Effector CD4-positive, alpha-beta T cell (primary cell): ENCODE results near the gene OR56A1. TPM values are rescaled to one million over a fixed set of nuclear protein-coding genes. Genes with fewer than 3 reads are reported as not detected.
"Not testable (repeated sequence)": the region's sequence is repeated elsewhere in the genome, so short reads cannot be mapped to it uniquely, and the experiment has no call there.

Experiments used
- DNase-seq: peaks from one replicate; pipeline ENCODE4 v3.0.0-alpha.2; 2020
- total RNA-seq: gene quantifications from one replicate; lab custom pipeline; 2026; lab: John Stamatoyannopoulos, UW

OR56A1 gene, protein sequence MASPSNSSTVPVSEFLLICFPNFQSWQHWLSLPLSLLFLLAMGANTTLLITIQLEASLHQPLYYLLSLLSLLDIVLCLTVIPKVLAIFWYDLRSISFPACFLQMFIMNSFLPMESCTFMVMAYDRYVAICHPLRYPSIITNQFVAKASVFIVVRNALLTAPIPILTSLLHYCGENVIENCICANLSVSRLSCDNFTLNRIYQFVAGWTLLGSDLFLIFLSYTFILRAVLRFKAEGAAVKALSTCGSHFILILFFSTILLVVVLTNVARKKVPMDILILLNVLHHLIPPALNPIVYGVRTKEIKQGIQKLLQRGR
- total RNA-seq = not detected

DNA sequence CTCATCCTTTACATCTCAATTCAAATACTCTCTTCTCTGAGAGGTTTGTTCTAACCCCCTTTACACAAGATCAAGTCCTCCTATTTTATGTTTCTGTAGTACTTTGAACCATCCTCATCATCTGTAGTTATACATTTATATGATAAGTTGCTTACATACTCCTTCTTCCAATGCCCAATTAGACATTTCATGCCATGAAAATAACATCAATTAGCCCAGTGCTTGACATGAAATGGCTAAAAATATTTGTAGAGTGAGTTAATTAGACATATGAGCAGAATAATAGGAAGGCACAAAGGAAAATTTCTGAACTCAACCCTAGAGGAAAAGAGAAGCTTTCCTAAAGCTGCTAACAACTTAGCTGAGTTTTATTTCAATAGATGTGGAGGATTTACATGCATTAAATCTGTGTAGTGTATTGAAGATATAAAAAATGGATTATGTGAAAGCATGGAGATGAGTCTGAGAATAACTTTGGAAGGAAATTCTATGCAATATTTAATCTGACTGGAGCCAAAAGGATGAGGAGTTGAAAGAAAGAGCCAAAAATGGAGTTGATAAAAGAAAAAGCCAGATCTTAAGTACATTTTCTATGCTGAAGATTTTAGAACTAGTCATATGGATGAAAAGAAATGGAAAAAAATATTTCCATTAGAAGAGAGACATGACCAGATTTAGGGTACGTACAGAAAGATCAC is at the start of gene OR56A1:
OR56A1 (minus strand) TSS at position 51 of the 698 bp plus-strand sequence. CDS start 3,066 bp downstream, outside the sequence.
- no peak for DNase-seq

DNA sequence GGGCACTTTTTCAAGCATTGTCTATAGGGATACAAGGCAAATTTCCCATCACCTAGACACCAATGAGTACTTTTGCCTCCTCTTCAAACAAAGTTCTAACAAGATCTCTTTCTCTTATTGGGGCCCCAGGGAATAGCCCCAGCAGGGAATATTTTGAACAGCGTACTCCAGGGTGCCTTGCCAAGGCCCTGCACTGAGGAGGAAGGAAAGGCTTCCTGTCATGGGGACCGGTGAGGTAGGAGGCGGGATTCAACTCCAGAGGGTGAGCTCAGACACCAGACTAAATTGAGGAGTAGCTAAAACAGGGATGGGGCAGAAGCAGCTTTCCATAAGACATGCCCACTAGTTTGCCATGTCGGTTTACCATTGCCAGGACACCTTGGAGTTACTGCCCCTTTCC is 48.9 kb upstream of the OR56A1 start:
- DNase-seq = no peak

DNA sequence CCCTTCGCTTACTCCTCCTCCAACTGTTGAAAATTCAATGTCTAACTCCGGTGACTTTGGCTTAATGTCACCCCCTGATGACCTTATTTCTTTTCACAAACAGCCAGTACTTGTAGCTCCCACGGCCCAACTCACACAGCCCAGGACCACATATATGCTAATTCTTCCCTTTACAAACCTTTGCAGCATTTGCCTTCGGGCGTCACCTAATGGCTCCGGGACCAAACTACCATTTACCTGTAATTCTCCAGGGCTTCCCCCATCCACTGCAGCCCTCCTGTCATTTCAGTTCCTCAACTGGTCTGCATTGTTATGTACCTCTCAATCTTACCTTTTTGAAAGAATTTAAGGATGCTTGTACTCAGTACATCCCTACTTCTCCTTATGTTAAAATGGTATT is 47.2 kb upstream of the OR56A1 start:
- no peak for DNase-seq

DNA sequence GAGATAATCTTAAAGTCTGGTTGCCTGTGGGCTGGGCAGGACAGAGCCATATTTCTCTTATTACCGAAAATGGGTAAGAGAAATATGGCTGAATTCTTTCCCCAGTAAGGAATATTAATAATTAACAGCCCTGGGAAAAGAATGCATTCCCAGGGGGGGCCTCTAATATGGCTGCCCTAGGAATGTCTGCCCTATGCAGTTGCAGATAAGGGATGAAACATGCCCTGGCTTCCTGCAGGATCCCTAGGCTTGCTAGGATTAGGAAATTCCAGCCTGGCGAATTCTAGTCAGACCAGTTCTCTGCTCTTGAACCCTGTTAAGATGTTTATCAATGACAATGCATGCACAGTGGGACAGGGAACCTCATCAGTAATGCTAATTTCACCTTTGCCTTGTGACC is 45.9 kb upstream of the OR56A1 start:
- not testable (repeated sequence) for DNase-seq

DNA sequence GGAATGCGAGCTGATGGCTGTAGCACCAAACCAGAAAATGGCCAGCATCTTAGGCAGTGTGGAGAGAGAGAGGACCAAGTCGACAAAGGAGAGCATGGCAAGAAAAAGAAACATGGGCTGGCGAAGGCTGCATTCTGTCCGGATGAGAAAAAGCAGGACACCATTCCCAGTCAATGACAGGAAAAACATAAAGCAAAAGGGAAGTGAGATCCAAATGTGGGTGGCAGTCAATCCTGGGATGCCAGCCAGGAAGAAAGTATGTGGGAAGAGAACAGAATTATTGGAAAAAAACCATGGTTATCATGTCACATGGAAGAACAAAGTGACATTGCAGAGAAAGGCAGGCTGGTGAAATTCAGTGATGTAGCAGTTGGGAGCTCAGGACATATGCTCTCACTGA is 36.9 kb upstream of the OR56A1 start:
- no peak for DNase-seq

DNA sequence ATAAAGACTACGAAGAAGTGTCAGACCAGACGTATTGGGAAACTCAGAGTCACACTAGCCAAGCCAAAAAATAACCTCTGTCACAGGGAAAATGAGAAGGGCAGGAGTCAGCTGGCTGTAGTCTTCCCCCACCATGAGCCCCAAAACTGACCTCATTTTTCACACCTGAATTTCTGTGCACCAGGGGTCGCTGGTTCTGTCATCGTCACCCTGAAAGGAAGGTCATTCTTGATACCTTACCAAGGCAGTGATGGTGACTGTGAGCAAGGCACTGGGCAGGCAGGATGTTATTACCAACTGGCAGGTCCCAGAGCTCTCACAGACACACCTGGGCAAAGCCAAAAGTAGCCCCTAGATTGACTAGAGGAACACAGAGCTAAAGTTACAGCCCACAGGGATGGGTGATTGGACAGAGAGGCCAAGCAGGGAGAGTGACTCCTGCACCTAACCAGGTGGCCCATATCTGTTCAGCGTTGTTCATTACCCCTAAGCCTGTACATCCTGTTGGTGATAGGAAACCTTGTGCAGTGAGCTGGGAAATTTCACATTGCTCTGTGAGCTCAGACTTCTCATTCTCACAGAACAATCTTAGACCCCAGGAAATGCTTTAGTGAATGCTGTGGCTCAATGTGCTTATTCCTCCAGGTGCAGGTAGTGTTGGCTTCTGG is 32.3 kb upstream of the OR56A1 start:
- no peak for DNase-seq

DNA sequence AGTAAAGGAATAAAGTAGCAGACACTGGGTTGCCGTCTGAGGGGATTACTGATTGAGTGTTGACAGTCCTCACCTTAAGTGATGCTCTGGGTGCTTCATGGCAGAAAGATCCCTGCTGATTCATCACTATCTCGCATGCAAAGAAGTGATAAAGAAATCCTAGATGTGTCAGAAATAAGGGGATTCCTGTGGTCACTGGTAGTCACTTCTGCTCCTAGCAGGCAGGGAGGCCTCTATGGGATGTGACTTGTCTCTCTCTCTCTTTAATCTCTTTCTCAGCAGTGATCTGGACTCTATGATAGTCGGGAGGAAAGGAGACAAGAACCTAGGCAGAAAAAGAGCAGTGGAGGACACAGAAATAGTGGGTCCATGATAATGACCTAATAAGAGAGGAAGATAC is 30.9 kb upstream of the OR56A1 start:
- DNase-seq = no peak

DNA sequence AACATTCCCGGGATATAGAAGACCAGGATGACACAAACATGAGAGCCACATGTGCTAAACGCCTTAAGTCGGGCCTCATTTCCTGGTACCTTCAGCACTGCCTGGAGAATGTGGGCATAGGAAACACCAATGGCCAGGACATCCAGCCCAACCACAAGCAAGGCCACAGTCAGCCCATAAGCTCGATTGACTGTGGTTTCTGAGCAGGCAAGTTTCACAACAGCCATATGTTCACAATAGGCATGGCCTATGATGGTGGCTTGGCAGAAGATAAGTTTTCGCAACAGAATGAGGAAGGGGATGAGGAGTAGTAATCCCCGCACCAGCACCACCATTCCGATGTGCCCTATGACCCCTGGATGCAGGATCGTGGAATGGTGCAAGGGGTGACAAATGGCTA is 26.9 kb upstream of the OR56A1 start:
- DNase-seq = no peak

DNA sequence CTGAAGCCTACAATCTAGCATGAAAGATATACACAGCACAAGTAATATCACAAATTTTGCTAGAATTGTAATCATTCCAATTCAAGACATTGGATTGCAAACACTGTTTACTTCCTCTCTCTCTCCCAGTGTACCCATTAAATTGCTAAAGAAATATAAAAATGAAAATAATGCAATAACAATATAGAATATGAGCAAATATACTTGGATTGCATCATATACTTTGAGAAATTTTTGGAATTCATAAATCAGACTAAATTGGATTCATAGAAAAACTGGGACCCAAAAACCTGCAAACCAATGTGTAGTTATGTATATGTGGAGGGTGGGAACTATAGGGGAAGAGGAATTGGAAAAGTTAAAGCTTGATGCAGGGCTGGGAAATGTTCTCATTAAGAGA is 25.0 kb upstream of the OR56A1 start:
- no peak for DNase-seq

DNA sequence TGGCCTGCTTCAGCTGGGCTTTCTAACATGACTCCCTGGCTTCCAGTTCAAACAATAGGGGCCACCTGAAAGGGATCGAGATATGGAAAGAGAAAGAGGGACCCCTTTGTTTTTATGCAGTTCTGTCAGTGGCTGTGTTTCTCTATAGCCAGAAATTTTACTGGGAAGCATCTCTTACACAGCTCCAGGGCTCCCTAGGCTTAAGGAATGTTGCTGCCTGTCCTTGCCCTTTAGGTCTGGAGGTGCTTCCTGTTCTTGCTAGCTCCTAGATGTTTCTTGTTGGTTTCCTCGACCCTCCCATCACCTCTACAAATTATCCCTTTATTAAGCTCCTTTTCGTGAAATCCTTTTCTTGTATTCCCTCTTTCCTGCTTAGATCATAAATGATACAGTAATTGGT is 21.8 kb upstream of the OR56A1 start:
- DNase-seq = no peak

DNA sequence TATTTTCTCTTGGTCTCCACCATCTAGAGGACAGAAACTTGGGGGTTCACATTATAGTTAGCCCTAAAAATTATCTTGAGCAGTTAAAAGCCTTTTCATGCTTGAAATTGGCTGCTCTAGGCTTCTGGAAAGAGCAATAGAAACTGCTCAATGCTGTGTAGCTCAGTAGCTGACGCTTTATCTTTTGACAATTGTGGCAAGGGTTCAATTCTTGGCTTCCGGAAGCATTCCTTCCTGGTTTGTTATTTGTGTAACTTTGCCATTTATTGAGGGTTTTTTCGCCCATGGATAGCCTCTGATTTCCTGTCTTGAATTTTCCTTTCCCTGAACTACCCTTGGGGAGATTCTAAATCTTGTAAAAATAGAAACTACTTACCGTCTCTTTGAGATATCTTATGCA is 10.3 kb upstream of the OR56A1 start:
- no peak for DNase-seq

DNA sequence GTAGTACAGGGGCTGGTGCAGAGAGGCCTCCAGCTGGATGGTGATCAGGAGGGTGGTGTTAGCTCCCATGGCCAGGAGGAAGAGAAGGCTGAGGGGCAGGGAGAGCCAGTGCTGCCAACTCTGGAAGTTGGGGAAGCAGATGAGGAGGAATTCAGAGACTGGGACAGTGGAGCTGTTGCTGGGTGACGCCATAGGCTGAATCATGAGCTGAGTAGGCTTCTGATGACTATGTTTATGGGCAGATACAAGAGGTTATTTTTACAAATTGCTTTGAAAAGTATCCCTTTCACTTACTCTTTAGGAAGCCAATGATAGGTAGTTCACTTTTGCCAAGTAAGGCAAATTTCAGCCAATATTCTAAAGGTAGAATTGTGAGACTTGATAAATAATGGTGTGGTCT is 3.1 kb downstream of the OR56A1 start:
- no peak for DNase-seq

DNA sequence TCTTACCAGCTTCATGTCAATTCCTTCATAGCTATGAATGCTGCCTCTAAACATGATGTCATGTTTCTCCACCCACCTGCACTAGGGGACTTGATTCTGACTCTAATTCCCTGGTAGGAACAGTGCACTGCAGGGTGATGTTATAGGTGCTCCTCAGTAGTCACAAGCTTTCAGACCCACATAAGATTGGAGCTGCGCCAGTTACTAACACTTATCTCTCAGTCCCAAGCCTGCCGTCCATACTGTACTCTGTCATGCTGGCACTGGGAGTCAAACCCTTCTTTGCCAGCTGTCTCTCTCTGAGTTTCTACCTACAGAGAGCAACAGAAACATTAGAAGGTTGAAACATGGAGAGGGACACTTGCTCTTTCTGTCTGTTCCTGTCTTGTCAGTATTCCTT is 5.5 kb downstream of the OR56A1 start:
- DNase-seq = no peak

DNA sequence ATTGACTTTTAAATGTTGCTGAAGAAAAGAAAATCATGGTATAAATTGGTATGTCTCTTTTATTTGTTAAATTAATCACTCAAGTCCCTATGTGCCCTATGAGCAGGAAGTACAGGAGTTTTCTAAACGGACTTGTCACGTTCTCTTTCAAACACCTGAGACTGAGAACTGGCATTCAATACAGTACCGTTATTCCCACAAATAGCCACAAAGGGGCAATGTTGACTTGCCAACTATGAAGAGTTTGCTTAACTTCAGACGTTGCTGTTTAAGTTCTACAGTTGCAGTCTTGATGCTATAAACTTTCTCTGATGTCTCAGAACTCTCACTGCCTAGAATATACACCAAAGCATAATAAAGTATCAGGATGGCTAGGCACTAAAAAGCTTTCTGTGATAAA is 7.6 kb downstream of the OR56A1 start:
- peak; percentile 4 for DNase-seq

DNA sequence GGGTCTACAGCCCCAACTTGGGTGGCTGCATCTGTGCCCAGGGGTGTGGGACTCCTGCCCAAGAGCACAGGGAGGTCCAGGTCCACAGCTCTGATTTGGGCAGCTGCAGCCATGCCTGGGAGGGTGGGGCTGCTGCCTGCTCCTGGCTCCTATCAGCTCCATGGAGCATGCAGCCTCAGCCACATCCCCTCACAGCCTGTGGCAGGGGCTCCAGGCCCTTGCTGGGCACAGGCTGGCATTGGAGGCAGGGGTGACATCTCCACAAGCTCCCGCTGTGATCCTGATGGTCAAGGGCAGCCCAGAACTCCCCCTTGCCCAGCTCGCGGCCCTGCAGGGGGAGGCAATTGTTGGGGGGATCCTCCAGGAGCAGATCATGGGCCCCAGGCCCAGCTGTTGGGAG is 17.5 kb downstream of the OR56A1 start:
- DNase-seq = no peak

DNA sequence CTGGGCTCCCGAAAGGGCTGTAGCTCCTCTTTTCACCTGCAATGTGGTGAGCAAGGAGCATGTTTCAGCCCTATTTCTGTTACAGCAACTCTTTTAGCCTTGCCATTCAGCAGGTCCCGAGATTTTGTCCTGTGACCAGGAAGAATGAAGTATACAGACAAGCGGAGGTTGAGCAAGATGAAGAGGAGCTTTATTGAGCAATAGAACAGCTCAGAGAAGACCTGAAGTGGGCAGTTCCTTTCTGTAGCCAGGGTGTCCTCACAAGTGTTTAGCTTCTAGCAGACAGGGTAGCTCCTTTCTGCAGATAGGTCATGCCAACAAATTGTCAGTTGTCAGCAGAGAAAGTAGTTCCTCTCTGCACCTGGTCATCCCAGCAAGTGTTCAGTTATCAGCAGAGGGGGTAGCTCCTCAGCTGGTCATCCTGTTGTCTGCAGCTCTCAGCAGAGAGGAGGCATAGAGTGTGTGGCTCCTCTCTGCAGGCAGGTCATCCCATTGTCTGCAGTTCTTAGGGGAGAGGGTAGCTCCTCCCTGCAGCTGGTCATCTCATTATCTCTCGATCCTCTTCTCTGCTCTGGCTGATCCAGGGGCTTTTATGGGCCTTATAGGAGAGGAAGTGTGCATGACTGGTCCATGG is 18.4 kb downstream of the OR56A1 start:
- DNase-seq = no peak

DNA sequence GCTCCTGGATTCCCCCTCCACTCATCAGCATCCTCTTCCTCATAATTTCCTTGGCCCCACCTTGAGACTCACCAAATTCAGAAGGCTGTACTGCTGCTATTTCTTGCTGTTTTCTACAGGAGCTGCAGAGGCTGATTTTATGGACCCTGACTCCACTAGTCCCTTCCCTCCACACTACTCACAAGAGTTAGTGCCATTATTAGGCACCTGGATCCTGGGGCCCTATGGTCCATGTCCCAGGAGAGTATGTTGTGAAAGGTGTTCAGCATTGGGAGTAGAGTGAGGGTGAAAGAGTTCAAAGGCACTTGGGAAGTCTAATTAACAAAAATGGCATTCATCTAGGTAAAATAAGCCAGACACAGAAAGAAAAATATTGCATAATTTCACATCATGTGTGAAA is 23.7 kb downstream of the OR56A1 start, which contains the start of gene OR56A4:
OR56A4 (minus strand) TSS at position 101 of the 400 bp plus-strand sequence. CDS start 3,954 bp downstream, outside the sequence.
- no peak for DNase-seq

DNA sequence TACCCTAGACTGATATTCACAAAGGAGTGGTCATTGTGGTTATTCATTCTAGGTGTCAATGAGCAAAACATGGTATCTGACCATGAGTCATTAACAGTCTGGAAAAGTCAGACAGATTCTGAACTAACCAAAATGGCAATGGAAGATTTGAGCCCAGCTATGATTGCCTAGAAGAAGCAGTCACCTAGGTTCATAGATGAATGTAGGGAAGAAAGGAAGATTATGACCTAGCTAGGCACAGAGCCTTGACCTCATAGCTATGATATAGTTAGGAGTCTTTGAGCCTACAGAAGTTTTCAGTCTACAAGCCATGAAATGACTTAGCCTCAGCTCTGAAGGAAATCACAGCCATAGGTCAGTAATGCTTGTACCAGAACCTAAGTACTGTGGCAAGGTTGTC is 24.2 kb downstream of the OR56A1 start:
- no peak for DNase-seq

DNA sequence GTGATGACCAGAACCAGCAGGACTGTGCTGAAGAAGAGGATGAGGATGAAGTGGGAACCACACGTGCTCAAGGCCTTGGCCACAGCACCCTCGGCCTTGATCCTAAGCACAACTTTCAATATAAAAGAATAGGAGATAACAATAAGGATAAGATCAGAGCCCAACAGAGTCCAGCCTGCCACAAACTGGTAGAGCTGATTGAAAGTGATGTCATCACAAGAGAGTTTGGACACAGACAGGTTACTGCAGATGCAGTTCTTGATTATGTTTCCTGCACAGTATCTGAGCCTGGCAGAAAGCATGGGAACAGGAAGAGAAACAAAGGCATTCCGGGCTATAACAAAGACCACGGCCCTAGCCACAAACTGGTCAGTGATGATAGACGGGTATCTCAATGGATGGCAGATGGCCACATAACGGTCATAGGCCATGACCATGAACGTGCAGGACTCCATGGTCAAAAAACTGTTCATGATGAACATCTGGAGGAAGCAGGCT is 28.3 kb downstream of the OR56A1 start:
- no peak for DNase-seq

DNA sequence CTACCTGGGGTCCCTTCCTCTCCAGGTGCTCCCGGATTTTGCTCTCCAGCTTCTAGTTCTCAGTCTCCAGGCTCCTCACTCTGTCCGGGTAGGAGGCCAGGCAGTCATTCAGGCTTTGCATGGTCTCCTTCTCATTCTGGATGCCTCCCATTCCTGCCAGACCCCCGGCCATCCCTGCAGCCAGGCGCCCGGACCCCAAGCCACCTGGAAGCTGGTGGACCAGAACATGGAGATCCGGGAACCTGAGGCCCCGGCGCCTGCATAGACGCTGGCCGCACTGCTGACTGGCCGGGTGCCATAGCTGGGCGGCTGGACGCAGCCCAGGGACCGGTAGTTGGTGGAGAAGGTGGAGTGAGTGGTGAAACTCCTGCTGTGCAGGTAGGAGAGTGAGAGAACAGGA is 35.8 kb downstream of the OR56A1 start:
- DNase-seq = no peak

DNA sequence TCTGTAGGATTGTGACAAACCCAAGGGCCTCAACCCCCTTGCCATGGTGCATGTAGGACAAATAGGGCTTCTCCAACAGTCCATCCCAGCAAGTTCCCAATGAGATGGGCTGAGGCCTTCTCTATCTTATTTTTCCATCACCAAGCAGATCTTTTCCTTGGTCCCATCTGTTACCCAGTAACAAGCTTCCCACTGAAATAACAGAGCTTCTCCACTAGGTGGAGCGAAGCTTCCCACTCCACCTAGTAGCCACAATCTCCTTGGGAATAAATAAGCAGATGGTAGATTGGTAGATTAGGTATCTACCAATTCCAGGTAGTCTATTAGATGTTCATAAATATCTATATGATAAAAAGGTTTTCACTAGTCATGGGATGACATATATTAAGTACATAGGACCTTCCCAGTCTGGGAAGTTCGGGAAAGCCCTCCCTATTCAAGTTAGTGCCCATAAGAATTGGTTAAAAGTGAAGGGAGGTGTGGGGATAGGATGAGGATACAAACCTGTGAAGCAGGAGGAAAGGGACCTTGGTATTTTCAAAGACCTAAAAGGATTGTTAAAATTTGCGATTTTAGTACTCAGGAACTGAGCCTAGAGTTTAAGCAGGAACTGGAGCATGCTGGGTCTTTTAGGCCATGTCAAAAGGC is 37.8 kb downstream of the OR56A1 start:
- no peak for DNase-seq

DNA sequence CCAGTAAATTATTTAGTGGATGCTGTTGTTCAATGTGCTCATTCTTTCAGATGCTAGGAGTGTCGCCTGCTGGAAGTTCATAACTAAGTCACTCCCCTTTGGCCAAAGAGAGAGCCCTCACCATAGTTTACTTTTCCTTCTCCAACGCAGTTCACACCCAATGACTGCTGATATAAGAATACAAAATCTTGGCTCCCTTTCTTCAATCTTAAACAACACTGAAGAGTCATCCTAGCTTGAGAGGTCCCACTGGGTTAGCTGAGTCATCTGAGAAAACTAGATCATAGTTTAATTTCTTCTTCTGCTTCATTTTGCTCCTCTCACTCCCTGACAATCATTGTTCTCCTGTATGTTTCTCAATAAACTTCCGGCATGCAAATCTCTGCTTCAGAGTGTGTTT is 38.4 kb downstream of the OR56A1 start:
- DNase-seq = no peak

DNA sequence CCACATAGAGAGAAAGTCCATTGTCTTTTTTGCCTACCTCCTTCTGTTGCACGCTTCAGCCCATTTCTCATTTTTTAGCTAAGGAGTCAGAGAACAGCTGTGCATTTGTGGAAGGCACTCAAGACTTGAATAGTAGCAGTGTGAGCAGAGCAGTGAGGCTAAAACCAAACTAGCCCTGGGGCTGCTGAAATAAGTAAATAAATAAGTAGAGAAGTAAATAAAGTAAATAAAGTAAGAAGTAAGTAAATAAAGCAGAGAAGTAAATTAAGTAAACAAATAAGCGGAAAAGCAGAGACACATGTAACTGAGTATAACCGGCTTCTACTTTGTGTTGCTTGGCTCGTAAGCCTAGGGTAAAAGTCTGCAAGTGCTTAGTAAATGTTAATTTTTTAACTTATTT is 41.4 kb downstream of the OR56A1 start:
- DNase-seq = no peak
